T1000 (cell line): ENCODE results near the gene ZC3H14.
A peak's percentile ranks its signal among the peaks of the same experiment; 100 is the strongest.
"Not testable (repeated sequence)": the region's sequence is repeated elsewhere in the genome, so short reads cannot be mapped to it uniquely, and the experiment has no call there.

Experiments used
- DNase-seq: peaks from one replicate; lab custom pipeline; 2025; ENCODE audit warnings: mixed read lengths; lab: John Stamatoyannopoulos, UW

The ZC3H14 gene, protein sequence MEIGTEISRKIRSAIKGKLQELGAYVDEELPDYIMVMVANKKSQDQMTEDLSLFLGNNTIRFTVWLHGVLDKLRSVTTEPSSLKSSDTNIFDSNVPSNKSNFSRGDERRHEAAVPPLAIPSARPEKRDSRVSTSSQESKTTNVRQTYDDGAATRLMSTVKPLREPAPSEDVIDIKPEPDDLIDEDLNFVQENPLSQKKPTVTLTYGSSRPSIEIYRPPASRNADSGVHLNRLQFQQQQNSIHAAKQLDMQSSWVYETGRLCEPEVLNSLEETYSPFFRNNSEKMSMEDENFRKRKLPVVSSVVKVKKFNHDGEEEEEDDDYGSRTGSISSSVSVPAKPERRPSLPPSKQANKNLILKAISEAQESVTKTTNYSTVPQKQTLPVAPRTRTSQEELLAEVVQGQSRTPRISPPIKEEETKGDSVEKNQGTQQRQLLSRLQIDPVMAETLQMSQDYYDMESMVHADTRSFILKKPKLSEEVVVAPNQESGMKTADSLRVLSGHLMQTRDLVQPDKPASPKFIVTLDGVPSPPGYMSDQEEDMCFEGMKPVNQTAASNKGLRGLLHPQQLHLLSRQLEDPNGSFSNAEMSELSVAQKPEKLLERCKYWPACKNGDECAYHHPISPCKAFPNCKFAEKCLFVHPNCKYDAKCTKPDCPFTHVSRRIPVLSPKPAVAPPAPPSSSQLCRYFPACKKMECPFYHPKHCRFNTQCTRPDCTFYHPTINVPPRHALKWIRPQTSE

DNA sequence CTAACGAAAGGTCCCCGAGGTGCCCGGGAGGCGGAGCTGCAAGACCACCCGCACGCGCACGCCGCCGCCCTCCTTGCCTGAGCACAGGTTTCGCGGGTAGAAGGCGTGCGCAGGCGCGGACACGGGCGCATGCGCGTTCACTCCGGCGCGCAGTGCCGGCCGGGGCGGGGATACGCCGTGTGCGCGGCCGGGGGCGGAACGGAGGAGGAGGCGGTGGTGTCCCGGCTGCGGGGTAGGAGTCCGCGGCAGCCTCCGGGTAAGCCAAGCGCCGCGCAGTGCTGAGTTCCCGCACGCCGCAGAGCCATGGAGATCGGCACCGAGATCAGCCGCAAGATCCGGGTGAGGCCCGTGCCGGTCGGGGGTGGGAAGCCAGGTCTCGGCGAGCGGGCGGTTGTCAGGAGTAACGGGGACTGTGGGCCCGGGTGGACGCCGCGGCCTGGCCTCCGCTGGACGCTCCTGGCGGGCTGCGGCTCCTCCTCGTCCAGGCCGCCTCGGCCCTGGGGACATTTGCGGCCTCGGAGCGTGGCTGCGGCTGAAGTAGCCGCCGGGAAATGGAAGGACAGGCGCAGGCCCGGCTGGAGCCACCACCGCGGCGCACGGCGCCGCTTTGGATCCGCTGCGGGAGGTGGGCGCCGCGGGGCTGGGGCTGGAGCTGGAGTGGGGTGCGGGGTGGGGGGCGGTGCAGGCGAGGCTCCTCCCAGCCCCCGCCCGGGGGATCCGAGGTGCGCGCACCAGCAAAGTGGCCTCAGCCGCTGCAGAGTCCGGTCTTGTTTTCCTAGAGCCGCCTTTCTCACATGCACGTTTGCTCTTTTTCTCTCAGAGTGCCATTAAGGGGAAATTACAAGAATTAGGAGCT is at the start of gene ZC3H14:
Gene ZC3H14, plus strand, starts transcription at position 207 of the 856 bp plus-strand sequence. Its CDS starts 97 bp downstream, at position 304.
- DNase-seq, result peak; percentile 72

DNA sequence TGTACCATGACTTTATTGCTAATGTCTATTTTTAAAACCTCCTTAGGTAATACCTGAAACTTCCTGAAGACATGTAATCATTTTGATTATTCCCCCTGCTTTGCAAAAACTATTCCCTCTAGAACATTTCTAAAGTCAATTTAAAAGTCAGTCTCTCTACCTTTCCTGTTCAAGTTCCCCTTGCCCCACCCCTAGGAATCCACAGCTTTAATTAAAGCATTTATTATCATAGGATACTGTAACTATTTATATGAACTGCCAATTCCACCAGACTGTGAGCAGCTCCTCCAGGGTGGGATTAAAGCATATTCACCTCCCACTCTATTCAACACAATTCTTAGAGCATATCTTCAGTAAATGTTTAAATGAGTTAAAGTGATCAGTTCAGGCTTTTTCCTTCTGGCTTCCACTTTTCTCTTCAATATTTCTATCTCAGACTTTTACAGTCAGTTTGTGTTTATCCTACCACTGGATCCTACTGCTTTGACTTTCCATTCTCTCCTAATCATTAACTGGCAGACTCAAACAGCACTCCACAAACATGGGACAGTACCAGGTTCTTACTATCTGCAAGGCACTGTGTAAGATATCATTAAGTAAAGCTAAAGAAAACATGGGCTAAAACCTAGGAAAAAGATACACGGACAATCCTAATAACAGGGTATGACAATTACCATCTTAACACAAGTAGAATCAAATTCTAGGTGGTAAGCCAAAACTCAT is 47.2 kb upstream of the ZC3H14 start:
- no peak for DNase-seq

DNA sequence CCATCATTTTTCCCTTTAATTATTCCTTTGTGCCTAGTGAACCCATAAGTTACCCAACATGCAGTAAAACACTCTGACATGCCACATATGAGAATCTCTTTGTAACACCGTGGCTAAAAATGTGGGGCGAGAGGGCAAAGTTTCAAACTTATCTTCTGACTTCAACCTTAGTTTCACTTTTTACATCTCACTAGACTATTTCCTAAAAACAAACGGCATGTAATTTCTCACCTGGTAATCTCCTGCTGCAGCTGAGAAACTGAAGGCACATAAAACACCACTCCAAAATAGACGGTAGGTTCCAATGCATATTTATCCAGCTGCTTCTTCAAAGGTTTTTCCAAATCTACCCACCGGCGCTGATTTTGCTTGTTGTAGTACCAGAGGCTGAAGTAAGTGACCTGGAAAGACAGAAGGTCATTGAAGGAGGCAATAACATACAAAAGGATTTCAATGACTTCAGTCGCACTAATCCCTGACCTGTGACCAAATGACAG is 45.9 kb upstream of the ZC3H14 start:
- DNase-seq, result no peak

DNA sequence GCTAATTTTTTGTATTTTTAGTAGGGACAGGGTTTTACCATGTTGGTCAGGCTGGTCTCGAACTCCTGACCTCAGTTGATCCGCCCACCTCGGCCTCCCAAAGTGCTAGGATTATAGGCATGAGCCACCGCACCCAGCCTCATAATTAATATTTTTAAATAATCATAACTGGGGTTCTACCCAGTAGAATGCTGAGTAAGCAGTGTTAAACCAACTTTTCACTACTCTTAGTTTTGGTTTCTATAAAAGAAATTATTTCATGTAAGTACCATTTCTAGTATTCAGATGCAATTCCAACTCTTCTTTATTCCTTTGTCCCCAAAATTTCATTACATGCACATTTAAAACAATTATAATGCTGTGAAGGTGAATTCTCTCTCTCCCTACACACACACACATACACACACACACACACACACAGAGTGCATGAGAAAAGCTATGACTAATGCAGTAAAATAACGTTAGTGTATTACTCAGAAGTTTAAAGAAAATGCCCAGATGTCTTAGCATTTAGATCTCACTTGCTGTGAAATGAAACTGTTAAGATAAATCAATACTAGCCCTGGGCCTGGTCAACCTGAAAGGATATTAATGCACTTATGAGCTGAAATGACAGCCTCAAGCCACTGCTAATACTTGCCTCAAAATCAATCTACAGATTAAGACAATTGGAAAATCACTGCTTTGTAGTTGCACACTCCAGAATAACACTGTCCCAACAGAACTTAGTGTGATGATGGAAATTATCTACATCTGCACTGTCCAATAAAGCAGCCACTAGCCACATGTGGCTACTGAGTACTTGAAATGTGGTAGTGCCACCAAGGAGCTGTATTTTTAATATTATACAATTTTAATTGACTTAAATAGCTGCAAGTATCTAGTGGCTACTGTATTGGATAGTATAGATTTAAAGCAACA is 44.0 kb upstream of the ZC3H14 start:
- no peak for DNase-seq

DNA sequence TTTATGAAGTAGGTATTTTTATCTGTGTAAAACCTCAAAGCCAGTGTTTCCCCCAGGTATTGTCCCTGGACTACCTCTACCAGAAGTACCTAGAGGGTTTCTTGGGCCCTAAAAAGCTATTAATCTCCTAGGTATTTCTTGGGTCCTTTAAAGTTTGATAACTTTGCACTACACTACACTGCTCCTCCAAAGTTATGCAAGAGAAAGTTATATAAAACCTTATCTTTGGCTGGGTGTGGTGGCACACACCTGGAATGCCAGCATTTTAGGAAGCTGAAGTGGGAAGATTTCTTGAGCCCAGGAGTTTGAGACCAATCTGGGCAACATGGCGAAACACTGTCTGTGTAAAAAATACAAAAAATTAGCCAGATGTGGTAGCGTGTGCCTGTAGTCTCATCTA is 42.9 kb upstream of the ZC3H14 start:
- no peak for DNase-seq

DNA sequence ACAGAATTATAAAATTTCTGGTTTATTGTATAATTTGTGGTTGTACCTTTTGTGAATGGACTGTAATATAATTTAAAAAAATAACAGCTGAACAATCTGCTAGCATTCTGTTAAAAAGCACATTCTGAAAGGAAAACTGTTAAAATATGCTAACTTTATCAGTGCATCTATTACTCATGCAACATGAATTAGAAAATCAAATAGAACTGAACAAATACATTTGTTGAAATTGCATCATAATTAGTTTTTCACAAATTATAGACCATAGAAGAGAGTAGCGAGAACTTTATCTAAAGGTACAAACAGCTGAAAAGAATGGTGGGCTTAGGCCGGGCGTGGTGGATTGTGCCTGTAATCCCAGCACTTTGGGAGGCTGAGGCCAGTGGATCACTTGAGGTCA is 41.0 kb upstream of the ZC3H14 start:
- no peak for DNase-seq

DNA sequence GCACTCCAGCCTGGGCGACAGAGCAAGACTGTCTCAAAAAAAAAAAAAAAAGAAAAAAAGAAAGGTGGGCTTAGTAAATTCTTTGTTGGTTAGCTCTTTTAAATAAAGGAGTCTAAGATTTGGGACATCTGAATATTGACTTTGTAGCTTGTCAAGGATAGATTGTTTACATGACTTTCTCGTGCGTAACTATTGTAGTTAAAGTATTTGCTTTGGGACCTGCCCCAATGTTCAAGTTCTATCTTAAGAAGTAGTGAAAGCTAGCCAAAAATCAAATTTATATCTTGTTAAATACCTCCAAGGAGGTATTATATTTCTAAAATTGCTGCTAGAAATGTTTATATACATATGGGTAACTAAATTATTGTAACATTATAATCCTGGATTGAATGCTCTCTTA is 40.4 kb upstream of the ZC3H14 start:
- DNase-seq, result no peak

DNA sequence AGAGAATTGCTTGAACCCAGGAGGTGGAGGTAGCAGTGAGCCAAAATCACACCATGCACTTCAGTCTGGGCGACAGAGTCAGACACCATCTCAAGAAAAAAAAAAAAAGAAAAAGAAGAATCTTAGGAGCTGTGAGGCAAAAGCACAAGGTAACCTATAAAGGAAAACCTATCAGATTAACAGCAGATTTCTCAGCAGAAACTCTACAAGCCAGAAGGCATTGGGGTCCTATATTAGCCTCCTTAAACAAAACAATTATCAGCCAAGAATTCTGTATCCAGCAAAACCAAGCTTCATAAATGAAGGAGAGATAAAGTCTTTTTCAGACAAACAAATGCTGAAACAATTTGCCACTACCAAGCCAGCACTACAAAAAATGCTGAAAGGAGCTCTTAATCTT is 32.9 kb upstream of the ZC3H14 start:
- DNase-seq, result not testable (repeated sequence)

DNA sequence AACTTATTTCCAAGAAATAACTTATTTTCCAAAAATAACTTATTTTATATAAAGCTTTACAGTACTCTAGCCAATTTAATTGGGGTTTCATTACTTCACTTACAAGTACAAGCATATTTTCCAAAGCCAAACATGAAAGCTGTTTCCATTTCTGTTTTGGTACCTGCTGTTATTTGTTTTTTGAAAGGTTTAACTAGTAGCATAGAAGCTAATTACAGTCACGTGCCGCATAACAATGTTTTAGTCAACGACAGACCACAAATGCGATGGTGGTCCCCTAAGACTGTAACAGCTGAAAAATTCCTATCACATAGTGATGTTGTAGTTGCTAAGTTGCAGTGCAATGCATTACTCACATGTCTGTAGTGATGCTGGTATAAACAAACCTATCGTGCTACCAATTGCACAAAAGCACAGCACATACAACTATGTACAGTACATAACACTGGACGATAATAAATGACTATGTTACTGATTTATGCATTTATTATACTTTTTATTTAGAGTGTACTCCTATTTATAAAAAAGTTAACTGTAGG is 29.7 kb upstream of the ZC3H14 start:
- DNase-seq, result no peak

DNA sequence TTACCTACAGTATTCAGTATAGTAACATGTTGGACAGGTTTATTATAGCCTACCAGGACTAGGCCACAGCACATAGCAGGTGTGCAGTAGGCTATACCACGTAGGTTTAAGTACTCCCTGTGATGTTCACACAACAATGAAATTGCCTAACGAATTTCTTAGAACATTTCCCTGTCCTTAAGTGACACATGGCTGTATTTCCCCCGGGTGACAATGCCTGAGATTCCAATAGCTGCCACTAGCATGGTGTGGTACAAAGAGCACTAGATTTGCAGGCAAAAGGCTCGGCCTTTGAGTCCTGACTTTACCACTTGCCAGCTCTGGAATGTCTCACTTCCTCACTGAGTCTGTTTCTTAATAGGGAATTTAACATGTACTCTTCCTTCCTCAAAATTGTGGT is 27.7 kb upstream of the ZC3H14 start:
- DNase-seq, result no peak

DNA sequence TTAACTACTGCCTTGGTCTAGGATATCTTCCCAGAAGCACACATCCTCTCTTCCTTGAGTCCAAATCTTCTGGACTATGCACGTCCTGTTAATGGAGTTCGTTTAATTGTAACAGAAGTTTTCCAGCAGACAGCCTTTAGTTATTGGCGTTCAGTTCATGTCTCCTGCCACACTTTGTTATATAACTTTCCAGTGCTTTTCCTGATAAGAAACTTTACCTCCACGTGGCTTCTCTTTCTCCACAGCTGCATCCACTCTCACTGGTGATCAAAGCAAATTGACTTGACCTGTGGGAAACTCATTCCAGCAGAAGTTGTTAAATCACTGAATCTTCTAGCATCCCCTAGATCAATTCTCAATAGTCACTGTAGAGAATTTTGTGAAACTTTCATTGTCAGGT is 27.0 kb upstream of the ZC3H14 start:
- DNase-seq, result no peak

DNA sequence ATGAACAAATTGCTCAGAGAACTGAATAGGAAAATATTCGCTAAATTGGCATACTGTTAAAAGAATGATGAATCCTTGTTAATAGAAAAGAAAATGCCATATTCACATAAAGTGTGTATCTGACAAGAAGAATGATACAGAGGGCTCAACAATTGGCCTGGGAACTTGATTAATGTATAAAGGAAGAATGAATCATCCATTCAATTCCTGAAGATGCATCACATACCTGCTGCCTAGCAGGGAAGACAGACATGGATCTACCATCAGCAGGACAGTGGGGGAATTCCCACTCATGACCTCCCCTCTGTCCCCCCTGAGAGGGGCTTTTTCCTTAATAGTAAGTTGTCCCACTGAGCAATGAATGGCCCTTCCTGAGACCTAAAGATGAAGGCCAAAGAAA is 21.5 kb upstream of the ZC3H14 start:
- DNase-seq, result no peak

DNA sequence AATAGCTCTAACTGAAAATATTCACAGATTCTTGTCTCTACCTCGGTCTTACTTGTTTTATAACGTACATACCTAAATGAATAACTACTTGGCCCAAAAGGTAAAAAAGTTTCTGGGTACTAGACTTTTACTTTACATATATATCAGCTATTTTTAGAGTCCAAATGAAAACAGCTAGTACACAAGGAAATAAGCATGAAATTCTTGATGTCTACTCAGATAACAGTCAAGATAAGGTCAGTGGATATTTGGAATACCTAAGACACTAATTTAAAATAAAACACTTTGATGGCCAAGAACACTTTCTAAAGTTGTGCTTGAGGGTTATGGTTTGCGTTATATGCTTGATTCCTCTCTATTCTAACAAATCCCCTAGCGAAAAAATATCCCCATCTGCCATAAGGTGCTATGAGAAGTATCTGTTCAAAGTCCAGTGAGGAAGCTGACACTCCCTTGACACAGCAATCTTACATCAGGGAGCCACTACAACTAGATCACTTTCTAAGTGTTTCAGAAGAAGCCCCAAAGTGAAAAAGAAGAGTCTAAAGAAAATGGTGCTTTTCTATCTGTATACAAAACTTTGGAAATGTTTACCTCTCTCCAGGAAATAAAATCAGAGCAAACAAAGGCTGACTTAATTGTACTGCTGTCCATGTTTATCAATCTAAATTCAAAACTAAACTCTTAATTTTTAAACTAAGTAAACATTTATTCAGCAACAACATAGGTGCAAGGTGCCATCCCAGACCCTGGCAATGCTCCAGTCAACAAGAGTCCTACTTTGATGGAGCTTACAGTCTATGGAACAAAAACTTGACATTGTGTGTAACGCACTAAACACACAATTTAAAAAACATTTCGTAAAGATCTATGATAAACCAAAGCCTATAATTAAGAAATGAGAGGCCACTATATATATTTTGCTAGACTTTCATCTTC is 19.7 kb upstream of the ZC3H14 start:
- no peak for DNase-seq

DNA sequence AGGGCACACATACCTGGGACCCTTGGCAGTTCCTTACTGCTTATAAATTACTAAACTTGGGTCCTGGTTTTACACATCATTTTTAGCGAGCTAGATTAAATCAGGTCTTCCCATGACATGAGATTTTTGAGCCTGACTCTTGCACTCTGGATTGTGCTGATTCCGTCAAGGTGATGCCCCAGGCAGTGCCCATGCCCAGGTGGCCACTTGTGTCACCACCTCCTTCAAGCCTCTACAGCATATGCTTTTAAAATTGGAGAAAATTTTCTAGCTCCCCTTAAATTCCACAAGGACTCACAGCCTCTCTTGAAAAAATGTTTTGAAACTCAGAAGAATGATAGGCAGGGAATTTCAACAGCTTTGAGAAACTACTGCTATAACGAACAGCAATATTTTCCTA is 17.6 kb upstream of the ZC3H14 start:
- no peak for DNase-seq

DNA sequence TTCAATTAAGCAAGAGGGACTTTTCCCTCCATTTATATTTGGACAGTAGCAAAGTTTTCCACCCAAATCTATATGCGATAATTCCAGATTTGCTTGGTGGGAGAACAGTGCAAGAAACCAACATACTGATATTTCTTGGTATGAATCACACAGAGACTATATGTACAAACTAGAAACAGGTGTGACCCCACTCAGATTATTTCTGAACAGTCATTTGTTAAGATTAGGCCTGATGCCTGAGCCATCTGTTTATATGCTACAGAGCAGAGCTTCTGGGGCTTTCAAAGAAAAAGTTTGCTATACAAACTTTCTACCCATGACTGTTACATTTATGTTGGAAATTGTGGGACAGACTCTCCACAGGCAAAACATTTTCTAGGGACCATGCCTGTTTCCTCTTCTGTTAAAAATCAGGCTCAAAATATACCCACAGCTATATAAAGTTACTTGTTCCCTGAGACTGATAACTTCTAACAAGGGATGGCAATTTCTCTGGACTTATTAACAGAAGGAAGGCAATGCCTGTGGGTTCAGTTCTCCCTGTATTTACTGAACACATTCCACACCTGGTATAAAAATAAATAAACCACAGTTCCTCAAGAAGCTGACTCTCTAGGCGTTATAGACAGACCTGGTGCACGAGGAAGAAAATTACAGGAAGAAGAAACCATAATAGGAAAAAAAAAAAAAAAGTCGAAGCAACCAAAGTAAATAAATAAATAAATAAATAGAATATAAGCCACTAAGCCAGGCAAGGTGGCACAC is 16.0 kb upstream of the ZC3H14 start:
- DNase-seq, result no peak

DNA sequence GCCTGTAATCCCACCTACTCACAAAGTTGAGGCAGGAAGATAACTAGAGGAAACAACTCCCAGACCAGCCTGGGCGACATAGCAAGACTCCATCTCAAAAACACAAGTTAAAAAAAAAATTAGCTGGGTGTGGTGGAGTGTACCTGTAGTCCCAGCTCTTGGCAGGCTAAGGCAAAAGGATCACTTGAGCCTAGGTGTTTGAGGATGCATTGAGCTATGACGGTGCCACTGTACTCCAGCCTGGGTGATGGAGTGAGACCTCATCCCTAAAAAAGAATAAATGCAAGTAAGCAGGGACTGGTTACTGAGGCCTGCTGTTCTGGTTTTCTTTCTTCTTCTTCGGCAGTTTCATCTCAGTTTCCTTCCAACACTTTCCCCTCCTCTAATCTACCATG is 15.5 kb upstream of the ZC3H14 start:
- DNase-seq, result no peak

DNA sequence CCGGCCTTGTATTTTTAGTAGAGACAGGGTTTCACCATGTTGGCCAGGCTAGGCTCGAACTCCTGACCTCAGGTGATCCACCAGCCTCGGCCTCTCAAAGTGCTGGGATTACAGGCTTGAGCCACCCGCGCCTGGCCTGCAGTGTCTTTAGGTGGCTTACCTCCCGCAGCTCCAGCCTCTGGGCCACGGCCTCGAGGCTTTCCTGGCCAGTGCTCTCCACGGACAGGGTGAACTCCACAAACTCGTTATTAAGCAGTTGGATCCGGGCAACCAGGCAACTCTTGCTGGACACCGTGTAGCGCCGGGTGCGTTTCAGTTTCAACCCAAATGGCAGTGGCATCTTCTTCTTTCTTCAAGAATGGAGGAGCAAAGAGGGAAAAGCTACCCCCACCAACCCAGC is 12.8 kb upstream of the ZC3H14 start:
- DNase-seq, result no peak

DNA sequence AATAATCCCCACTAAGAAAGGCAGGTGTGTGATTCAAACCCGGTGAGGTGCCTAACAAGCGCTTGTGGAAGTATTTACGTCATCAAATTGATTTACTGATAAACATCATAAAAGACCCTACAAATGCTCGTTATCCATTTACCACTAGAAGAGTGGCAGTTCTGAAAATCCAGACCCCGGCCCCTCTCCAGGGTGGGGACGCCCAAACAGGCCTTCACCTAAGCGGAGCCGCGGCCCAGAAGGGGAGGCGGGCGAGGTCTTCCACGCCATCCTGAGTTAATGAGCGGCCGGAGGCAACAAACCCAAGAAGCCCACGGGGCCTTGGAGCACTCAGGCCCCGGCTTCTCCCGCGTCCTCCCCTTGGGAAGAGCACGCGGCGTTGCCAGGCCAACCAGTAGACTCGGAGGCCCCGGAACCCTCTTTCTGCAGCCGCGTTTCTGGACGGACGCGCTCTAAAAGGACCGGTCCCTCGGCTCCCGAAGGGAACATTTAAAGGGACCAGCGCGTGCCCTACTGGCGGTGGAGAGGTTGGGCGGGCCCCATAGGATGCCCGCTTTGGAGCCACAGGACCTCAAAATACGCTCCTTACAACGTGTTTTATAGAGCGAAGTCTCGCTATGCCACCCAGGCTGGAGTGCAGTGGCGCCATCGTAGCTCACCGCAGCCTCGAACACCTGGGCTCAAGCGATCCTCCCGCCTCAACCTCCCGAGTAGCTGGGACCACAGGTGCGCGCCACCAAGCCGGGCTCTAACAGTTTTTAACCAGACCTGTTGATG is 11.6 kb upstream of the ZC3H14 start:
- peak; percentile 62 for DNase-seq
